GM12878 (cell line): ENCODE measurements around the gene EIF2S2. TPM values are rescaled to one million over a fixed set of nuclear protein-coding genes. Genes with fewer than 3 reads are reported as not detected.

Experiments used
- ATAC-seq: fragments of 200-7000 bp; cut with Tn5 transposase; 3 replicates; pipeline ENCODE4 v1.9.1; 2020; ENCODE audit warnings: mild to moderate bottlenecking, moderate library complexity
- BruUV-seq: library from RNA; stranded (reverse); fragments of 400-500 nt; replicated peaks from 2 replicates; lab custom pipeline; 2021; lab: Mats Ljungman, UMichigan
- CTCF ChIA-PET: fragments of 300-600 bp; sonication (Branson Sonifier 250); formaldehyde crosslinking; extraction: SDS; loops from one replicate; lab custom pipeline; 2021; ENCODE audit warnings: inconsistent platforms; lab: Yijun Ruan, JAX
- POLR2A ChIA-PET: fragments of 350-600 bp; formaldehyde crosslinking; extraction: SDS; loops from one replicate; lab custom pipeline; 2021; ENCODE audit warnings: inconsistent platforms; lab: Charles Lee
- RAD21 ChIA-PET: fragments of 300-600 bp; sonication (Branson Sonifier 250); formaldehyde crosslinking; loops from one replicate; lab custom pipeline; 2023; ENCODE audit warnings: antibody characterized with exemption; ENCODE audit not compliant: unreplicated experiment; lab: Charles Lee
- SMC1A ChIA-PET: fragments of 300-600 bp; sonication (Branson Sonifier 250); formaldehyde crosslinking; loops from one replicate; lab custom pipeline; 2023; ENCODE audit not compliant: unreplicated experiment, uncharacterized antibody; lab: Charles Lee
- DNase-seq: peaks from one replicate; pipeline ENCODE4 v3.0.0-alpha.2; 2011; ENCODE audit warnings: low read depth, low spot score
- FAIRE-seq: peaks from 3 replicates; lab custom pipeline; 2011; peaks lifted over from hg19 to GRCh38; lab: Jason Lieb, UNC
- H2AFZ ChIP-seq: 2 replicates; pipeline ENCODE4 v1.6.0; 2011; ENCODE audit warnings: low read depth, low read length, control low read depth; ENCODE audit not compliant: control insufficient read depth
- H3K27ac ChIP-seq: 2 replicates; pipeline ENCODE4 v1.5.1; 2011; ENCODE audit warnings: control low read depth; ENCODE audit not compliant: control insufficient read depth, insufficient read depth
- H3K27me3 ChIP-seq, 2 experiments: replicated peaks in 1 of 2; 2 replicates each; pipeline versions ENCODE4 v1.6.0 to v1.6.1; 2011; ENCODE audit warnings: low read length in 1 of 2; ENCODE audit not compliant: control insufficient read depth in 2 of 2, insufficient read depth in 2 of 2
- H3K36me3 ChIP-seq, 2 experiments: 2 replicates each; pipeline ENCODE4 v1.5.1; 2011; ENCODE audit warnings: low read length in 1 of 2; ENCODE audit not compliant: control insufficient read depth in 2 of 2, insufficient read depth in 2 of 2
- H3K4me1 ChIP-seq: 2 replicates; pipeline ENCODE4 v1.6.1; 2011; ENCODE audit warnings: mild to moderate bottlenecking, low read length, moderate library complexity, mixed read lengths; ENCODE audit not compliant: control insufficient read depth, insufficient read depth
- H3K4me2 ChIP-seq: 2 replicates; pipeline ENCODE4 v1.6.0; 2011; ENCODE audit warnings: control low read depth; ENCODE audit not compliant: control insufficient read depth, insufficient read depth
- H3K4me3 ChIP-seq: fragments of 200-600 bp; sonication (generic); 2 replicates; pipeline ENCODE4 v1.5.1; 2016
- H3K79me2 ChIP-seq: 2 replicates; pipeline ENCODE4 v1.6.0; 2011; ENCODE audit warnings: low read length; ENCODE audit not compliant: control insufficient read depth, insufficient read depth
- H3K9ac ChIP-seq: 2 replicates; pipeline ENCODE4 v1.8.0; 2011; ENCODE audit warnings: low read length, control low read depth, mixed read lengths; ENCODE audit not compliant: control insufficient read depth, insufficient read depth
- H3K9me3 ChIP-seq: replicated peaks from 3 replicates; pipeline ENCODE4 v1.5.1; 2011; ENCODE audit warnings: mild to moderate bottlenecking, low read length; ENCODE audit not compliant: control insufficient read depth, insufficient read depth
- H4K20me1 ChIP-seq: 2 replicates; pipeline ENCODE4 v1.6.0; 2011; ENCODE audit not compliant: control insufficient read depth, insufficient read depth
- ATF3 ChIP-seq: IDR thresholded peaks from 2 replicates; pipeline ENCODE4 v1.6.1; 2011; ENCODE audit warnings: low read depth, mild to moderate bottlenecking, low read length, moderate library complexity, borderline replicate concordance; ENCODE audit errors: extremely low read depth
- HDAC6 ChIP-seq: fragments of 200-600 bp; sonication (generic); IDR thresholded peaks from one replicate; pipeline ENCODE4 v1.8.0; 2017; ENCODE audit warnings: antibody characterized with exemption; ENCODE audit not compliant: unreplicated experiment
- MYC ChIP-seq: IDR thresholded peaks from 2 replicates; pipeline ENCODE4 v1.6.1; 2011; ENCODE audit warnings: mild to moderate bottlenecking, low read length, moderate library complexity, inconsistent platforms; ENCODE audit not compliant: insufficient read depth, insufficient replicate concordance, insufficient read length, severe bottlenecking
- NFXL1 ChIP-seq: fragments of 450-650 bp; IDR thresholded peaks from 2 replicates; pipeline ENCODE4 v1.6.1; 2017; ENCODE audit warnings: antibody characterized with exemption, mild to moderate bottlenecking, borderline replicate concordance
- NR2F1 ChIP-seq: fragments of 450-650 bp; conservative IDR thresholded peaks from 2 replicates; pipeline ENCODE4 v1.6.1; 2017; ENCODE audit warnings: mild to moderate bottlenecking
- NRF1 ChIP-seq: conservative IDR thresholded peaks from 2 replicates; pipeline ENCODE4 v1.6.1; 2011; ENCODE audit warnings: mild to moderate bottlenecking, low read depth, low read length, improper control_type of control experiment
- SUZ12 ChIP-seq: fragments of 200-600 bp; sonication (generic); IDR thresholded peaks from one replicate; pipeline ENCODE4 v1.6.1; 2018; ENCODE audit warnings: antibody characterized with exemption, mild to moderate bottlenecking; ENCODE audit not compliant: unreplicated experiment
- TAF1 ChIP-seq: IDR thresholded peaks from 2 replicates; pipeline ENCODE4 v1.6.1; 2011; ENCODE audit warnings: mild to moderate bottlenecking, low read depth, low read length, borderline replicate concordance
- TCF7 ChIP-seq: IDR thresholded peaks from 2 replicates; pipeline ENCODE4 v1.6.1; 2014; ENCODE audit warnings: antibody characterized with exemption, borderline replicate concordance
- WGBS: methylation state at CpG from one replicate; pipeline ENCODE4 v1.1.6; 2016; ENCODE audit warnings: low lambda C conversion rate; ENCODE audit not compliant: insufficient replicate concordance, insufficient coverage; ENCODE audit errors: missing lambda C conversion rate; 5-methylcytosine and 5-hydroxymethylcytosine counted together
- in situ Hi-C: fragments of 300-500 bp; cut with MboI; formaldehyde crosslinking; loops from 9 replicates; pipeline ENCODE4 v1.14.3; 2018; ENCODE audit warnings: mixed read lengths
- intact Hi-C: fragments of 100-400 bp; cut with micrococcal nuclease; formaldehyde crosslinking; loops from one replicate; pipeline ENCODE4 v1.14.2; 2022; ENCODE audit not compliant: unreplicated experiment
- polyA plus RNA-seq, 11 experiments: library from polyadenylated mRNA; depleted of rRNA in 4 of 11; unstranded in 6 of 11; stranded (reverse) in 5 of 11; fragments of >200 nt; fragmentation: Nextera tagmentation in 4 of 11; fragmentation: Illumina TruSeq in 1 of 11; extraction: Ambion mirVana in 4 of 11; extraction: Trizol in 1 of 11; gene quantifications; 1 replicate in 1 of 11; 2 replicates in 10 of 11; pipeline versions ENCODE4 v1.2.1 to v1.2.3, GENCODE V29; 2011 to 2016; ENCODE audit warnings: inconsistent platforms in 2 of 11, missing spikeins in 2 of 11, low read depth in 1 of 11
- total RNA-seq, 4 experiments: library from RNA; depleted of rRNA in 3 of 4; stranded (reverse); fragments of >200 nt in 3 of 4; fragmentation: Illumina TruSeq in 1 of 4; extraction: Trizol in 1 of 4; gene quantifications; 2 replicates each; pipeline versions ENCODE4 v1.2.1 to v1.2.3, GENCODE V29; 2013 to 2021

Gene EIF2S2
- total and polyA plus RNA-seq, 10 of the 15 experiments (the other 5 are each of a cell fraction or from before 2014, with no cell fraction given) = 60.2 to 153 (median 84.3) TPM

GRCh38 chr20:34131491-34131890 is 19.4 kb upstream of the EIF2S2 start:
- SMC1A ChIA-PET = no interaction called here
- POLR2A ChIA-PET = no interaction called here
- intact Hi-C loops (no loop called here), in situ Hi-C loops (no loop called here)
- TF ChIP-seq NFXL1 (no peak), NRF1 (no peak), MYC (no peak), ATF3 (no peak), NR2F1 (no peak), TAF1 (no peak), SUZ12 (no peak), HDAC6 (no peak), TCF7 (no peak)
- Histone ChIP-seq H3K4me2 (no peak overlapping the region), H4K20me1 (no peaks in the 10 kb centered on the region), H3K79me2 (no peaks in the 10 kb centered on the region), H3K9me3 (no peaks in the 10 kb centered on the region), H3K9ac (no peak overlapping the region), H3K27me3 (peaks cover 0 to 2% of the 10 kb centered on the region in 2 experiments; a peak in 2 of 4 replicates), H3K4me1 (no peaks in the 10 kb centered on the region), H2AFZ (no peak overlapping the region), H3K27ac (no peak overlapping the region), H3K36me3 (no peaks in the 10 kb centered on the region), H3K4me3 (no peak overlapping the region)
- no TSS peak for BruUV-seq
- no peak for DNase-seq
- RAD21 ChIA-PET = no interaction called here
- 78% methylated on average over 4 of the region's 4 CpGs for WGBS
- CTCF ChIA-PET = interaction anchor here (1.1 to 4.4 kb wide), 3 partner anchors 64 to 269 kb away, joined by 4 to 43 read pairs (median 12); no protein-coding TSS in a partner anchor
- ATAC-seq = no peak
- FAIRE-seq = no peak
